ENCODE measurements around the gene RPL36.
"Not testable (repeated sequence)": the region's sequence is repeated elsewhere in the genome, so short reads cannot be mapped to it uniquely, and the experiment has no call there.

RPL36 gene

GRCh38 chr19:5674714-5675113 lies 15.4 kb upstream of the RPL36 start:
- no peak for DNase-seq (ENCODE audit: low read depth in 3 of 3)

- DNase-seq (ENCODE audit: low read depth in 3 of 3) = no peak
Measured at GRCh38 chr19:5676105-5676771, 13.9 kb upstream of the RPL36 start.

- DNase-seq (ENCODE audit: low read depth in 3 of 3) = no peak
Measured at GRCh38 chr19:5676772-5677105, 13.4 kb upstream of the RPL36 start.

- no peak for DNase-seq (ENCODE audit: low read depth in 3 of 3)
Measured at GRCh38 chr19:5677136-5677535, 13.0 kb upstream of the RPL36 start.

- DNase-seq (ENCODE audit: low read depth in 3 of 3) = no peak
Measured at GRCh38 chr19:5677580-5677979, 12.5 kb upstream of the RPL36 start.

- no peak for DNase-seq (ENCODE audit: low read depth in 3 of 3)
Measured at GRCh38 chr19:5678071-5678718, 11.9 kb upstream of the RPL36 start.

GRCh38 chr19:5679289-5680083 lies 10.6 kb upstream of the RPL36 start:
- no peak for DNase-seq (ENCODE audit: low read depth in 3 of 3)

GRCh38 chr19:5680084-5680436 lies 10.0 kb upstream of the RPL36 start:
- DNase-seq (ENCODE audit: low read depth in 3 of 3) = no peak

GRCh38 chr19:5680437-5681368 lies 9.4 kb upstream of the RPL36 start, which contains the start of the genes HSD11B1L and MICOS13:
TSS of gene HSD11B1L (plus strand) at chr19:5681027. CDS start at chr19:5684833, 3,806 bp downstream.
TSS of gene MICOS13 (minus strand) at chr19:5680516. CDS start at chr19:5680486, 30 bp downstream.
- peak; percentile 96 to 97 (median 97) for DNase-seq (ENCODE audit: low read depth in 3 of 3)

GRCh38 chr19:5681391-5682106 lies 8.5 kb upstream of the RPL36 start:
- DNase-seq (ENCODE audit: low read depth in 3 of 3) = no peak

- DNase-seq (ENCODE audit: low read depth in 3 of 3) = no peak
Measured at GRCh38 chr19:5682107-5682482, 8.0 kb upstream of the RPL36 start.

- DNase-seq (ENCODE audit: low read depth in 3 of 3) = no peak
Measured at GRCh38 chr19:5683177-5683886, 6.8 kb upstream of the RPL36 start.

GRCh38 chr19:5684694-5685430 lies 5.2 kb upstream of the RPL36 start:
- no peak for DNase-seq (ENCODE audit: low read depth in 3 of 3)

- no peak for DNase-seq (ENCODE audit: low read depth in 3 of 3)
Measured at GRCh38 chr19:5686326-5686646, 3.8 kb upstream of the RPL36 start.

- DNase-seq (ENCODE audit: low read depth in 3 of 3) = peak; percentile 90 to 100 (median 91)
Measured at GRCh38 chr19:5686647-5687359, 3.3 kb upstream of the RPL36 start.

GRCh38 chr19:5687360-5688198 lies 2.5 kb upstream of the RPL36 start:
- no peak for DNase-seq (ENCODE audit: low read depth in 3 of 3)

GRCh38 chr19:5688262-5688881 lies 1.7 kb upstream of the RPL36 start:
- not testable (repeated sequence) for DNase-seq (ENCODE audit: low read depth in 3 of 3)

Data from stimulated activated CD4-positive, alpha-beta T cell treated with anti-CD3 and anti-CD28 coated beads, TNF-alpha, amount 100 ng/mL, for 4 hours (primary cell).